Measurements from ENCODE around the gene CLCN7.

DNA sequence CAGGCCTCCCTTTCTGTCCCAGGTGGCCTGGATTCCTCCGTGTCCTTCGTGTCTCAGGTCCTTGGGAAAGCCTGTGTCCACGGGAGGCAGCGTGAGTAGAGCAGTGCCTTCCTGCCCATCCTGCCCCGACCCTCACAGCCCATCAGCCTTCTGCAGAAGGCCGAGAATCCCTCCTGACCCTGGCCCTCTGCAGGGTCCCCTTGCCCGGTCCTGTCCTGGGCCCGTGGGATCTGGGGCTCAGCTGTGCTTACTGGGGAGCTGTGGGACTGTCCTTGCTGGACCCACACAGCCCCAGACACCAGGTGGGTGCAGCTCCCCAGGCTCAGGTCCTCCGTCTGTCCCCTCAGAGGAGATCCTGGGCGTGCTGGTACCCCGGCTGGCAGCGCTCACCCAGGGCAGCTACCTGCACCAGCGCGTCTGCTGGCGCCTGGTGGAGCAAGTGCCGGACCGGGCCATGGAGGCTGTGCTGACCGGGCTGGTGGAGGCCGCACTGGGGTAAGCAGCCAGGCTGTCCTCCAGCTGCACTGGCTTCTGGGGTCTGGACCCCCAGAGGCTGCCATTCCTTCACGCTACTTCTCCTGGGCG lies 22.3 kb upstream of the CLCN7 start:
- TF ChIP-seq CTCF (conservative IDR thresholded peaks at IDR 0.05; ENCODE audit: low read depth, low read length) (no peak), EZH2 (IDR thresholded peaks at IDR 0.05; ENCODE audit: low read length, unreplicated experiment) (no peak)

Data from PC-3 (cell line).